Measurements from ENCODE around the gene ZNF124.
"Not testable (repeated sequence)": the region's sequence is repeated elsewhere in the genome, so short reads cannot be mapped to it uniquely, and the experiment has no call there.

ZNF124 gene

DNA sequence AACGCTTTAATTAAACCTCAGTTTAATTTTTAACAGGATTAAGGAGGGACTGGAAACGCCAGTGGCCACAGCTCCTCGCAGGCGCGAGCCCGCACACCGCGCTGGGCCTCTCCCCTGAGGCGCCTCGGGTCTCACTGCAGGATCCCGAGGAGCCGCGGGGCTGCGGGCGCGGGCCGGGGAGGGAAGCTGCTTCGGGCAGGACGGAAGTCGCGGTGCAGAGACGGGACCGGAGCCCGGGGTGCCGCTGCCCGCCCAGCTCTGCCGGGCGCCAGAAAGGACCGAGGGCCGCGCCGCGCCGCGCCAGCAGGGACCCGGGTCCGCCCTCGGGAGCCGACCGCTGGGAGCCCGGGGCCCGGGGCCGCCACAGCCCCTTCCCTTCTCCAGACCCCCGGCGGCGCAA, 377 bp downstream of the ZNF124 start:
- DNase-seq: not testable (repeated sequence)

DNA sequence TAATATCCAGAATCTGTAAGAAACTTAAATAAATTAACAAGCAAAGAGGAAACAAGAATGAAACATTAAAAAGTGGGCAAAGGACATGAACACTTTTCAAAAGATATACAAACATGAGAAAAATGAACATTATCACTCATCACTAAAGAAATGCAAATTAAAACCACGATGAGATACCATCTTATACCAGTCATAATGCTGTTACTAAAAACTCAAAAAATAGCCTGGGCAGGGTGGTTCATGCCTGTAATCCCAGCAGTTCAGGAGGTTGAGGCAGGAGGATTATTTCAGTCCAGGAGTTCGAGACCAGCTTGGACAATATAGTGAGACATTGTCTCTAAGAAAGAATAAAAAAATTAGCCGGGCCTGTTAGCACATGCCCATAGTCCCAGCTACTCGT, 6.1 kb downstream of the ZNF124 start:
- no peak for DNase-seq

DNA sequence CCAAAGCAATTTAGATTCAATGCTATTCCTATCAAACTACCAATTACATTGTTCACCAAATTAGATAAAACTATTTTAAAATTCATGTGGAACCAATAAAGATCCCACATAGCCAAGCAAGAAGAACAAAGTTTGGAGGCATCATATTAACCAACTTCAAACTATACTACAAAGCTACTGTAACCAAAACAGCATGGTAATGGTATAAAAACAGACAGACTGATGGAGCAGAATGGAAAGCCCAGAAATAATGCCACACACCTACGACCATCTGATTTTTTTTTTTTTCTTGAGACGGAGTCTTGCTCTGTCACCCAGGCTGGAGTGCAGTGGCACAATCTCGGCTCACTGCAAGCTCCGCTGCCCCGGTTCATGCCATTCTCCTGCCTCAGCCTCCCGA, 7.1 kb downstream of the ZNF124 start:
- no peak for DNase-seq

DNA sequence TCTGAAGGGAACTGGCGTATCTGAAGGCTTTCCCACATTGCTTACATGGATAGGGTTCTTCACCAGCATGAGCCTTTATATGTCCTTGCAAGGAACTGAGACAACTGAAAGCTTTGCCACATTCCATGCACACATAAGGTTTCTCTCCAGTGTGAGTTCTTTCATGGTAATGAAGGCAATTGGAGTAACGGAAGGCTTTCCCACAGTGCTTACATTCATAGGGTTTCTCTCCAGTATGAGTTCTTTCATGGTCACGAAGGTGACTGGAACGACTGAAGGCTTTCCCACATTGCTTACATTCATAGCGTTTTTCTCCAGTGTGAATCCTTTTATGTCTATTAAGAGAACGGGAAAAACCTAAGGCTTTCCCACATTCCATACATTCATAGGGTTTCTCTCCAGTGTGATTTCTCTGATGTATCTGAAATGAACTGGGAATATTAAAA, 15.0 kb downstream of the ZNF124 start:
- no peak for DNase-seq

DNA sequence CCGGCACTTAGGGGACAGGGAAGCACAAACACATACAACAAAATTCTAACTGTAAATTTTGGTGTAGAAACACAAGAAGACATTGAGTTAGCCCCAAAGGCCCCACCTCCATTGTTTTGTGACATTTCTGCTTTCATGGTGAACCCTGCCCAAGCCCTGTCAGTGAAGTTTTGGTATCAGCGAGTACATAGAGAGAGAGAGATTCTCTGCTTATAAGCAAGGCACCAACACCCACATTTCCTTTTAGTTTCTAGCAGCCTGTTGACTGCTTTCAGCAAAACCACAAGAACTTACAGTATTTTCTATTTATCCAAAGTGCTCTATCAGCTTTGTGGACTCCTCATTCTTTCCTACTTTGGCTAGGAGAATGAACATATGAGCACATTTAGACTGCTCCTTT, 24.0 kb downstream of the ZNF124 start:
- no peak for DNase-seq

DNA sequence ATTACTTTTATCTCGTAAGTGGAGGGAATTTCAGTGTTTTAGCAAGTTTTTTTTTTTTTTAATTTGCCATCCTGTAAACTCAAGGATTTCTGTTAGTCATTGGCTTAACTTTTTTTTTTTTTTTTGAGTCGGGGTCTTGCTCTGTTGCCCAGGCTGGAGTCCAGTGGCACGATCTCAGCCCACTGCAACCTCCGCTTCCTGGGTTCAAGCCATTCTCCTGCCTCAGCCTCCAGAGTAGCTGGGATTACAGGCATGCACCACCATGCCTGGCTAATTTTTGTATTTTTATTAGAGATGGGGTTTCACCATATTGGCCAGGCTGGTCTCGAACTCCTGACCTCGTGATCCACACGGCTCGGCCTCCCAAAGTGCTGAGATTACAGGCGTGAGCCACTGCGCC, 24.7 kb downstream of the ZNF124 start:
- DNase-seq: not testable (repeated sequence)

DNA sequence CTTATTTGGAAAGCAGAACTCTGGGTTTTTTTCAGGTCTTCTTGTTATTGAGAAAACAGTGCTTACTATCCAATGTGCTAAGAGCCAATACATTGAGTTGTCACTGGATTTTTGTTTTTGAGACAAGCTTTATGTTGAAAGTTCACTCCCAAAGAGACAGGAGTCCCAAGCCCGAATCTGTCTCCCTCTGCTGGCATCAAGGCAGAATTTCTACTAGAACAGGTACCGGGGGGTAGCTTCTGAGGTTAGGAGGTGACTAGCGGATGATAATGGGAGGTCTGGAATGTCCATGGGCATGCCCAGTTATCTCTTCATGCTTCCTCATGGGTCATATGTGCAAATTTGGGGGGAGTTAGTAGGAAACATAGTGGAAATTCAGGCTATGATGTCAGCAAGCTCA, 25.1 kb downstream of the ZNF124 start:
- DNase-seq: no peak

DNA sequence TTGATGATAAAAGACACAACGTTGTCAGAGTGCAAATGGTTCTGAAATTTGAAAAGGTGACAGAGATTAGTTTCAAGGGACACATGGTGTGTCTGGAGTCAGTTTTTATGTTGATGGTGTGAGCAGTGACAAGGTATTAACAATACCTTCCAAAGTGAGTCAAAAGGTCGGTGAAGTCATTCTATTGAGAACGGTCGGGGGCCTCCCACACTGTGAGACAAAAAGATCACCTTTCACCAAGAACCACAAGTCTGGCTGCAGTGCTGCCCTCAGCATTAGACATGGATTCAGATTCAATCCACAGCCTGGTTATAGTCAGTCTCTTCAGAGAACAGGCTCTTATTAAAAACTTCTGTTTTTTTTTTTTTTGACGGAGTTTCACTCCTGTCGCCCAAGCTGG, 26.5 kb downstream of the ZNF124 start:
- DNase-seq: no peak

DNA sequence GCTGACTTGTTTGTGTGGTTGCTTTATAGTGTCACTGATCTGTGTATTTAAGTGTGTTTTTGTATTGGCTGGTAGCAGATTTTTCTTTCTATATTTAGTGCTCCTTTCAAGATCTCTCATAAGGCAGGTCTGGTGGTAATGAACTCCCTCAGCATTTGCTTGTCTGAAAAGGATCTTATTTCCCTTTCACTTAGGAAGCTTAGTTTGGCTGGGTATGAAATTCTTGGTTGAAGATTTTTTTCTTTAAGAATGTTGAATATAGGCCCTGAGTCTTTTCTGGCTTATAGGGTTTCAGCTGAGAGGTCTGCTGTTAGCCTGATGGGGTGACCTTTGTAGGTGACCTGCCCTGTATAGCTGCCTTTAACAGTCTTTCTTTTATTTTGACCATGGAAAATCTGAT, 32.3 kb downstream of the ZNF124 start:
- not testable (repeated sequence) for DNase-seq

DNA sequence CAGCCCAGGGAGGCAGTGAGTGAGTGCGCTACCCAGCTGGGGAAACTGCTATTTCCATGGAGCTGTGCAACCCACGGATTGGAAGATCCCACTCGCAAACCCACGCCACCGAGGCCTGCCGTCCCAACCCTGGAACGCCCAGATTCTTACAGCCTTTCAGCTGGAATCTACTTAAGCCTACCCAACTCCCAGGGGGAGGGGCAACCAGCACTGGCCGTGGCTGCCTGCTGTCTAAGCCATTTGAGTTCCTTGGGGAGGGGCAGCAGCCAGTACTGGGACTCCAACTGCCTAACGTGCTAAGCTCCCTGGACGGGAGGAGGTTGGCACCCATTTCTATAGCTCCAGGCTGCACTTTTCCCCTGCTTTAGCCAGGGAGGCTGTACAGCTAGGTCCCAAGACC, 40.6 kb downstream of the ZNF124 start:
- no peak for DNase-seq

DNA sequence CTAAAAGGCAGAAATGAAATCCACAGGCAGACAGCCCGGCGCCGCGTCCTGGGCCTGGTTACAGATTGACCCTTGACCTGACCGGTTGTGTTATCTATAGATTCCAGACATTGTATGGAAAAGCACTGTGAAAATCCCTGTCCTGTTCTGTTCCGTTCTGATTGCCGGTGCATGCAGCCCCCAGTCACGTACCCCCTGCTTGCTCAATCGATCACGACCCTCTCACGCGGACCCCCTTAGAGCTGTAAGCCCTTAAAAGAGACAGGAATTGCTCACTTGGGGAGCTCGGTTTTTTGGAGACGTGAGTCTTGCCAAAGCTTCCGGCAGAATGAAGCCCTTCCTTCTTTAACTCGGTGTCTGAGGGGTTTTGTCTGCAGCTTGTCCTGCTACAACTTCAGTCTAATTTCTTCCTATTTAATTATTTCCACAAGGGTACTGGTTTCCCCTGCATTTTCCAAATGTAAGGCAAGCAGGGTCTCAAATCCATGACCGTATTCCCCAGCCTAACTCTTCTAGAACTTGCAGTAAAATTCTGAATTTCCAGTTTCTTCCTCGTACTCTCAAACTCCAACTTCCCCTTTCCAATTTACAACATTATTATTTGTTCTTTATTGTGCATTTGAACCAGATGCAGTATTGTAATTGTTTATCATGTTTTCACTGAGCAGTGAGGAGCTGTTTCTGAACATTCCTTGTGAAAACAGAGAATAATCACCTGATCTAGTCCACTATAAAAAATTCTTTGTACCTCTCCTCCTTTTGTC, 44.1 kb downstream of the ZNF124 start:
- DNase-seq: not testable (repeated sequence)

DNA sequence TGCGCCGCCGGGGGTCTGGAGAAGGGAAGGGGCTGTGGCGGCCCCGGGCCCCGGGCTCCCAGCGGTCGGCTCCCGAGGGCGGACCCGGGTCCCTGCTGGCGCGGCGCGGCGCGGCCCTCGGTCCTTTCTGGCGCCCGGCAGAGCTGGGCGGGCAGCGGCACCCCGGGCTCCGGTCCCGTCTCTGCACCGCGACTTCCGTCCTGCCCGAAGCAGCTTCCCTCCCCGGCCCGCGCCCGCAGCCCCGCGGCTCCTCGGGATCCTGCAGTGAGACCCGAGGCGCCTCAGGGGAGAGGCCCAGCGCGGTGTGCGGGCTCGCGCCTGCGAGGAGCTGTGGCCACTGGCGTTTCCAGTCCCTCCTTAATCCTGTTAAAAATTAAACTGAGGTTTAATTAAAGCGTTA, 45.2 kb downstream of the ZNF124 start:
- DNase-seq: not testable (repeated sequence)

DNA sequence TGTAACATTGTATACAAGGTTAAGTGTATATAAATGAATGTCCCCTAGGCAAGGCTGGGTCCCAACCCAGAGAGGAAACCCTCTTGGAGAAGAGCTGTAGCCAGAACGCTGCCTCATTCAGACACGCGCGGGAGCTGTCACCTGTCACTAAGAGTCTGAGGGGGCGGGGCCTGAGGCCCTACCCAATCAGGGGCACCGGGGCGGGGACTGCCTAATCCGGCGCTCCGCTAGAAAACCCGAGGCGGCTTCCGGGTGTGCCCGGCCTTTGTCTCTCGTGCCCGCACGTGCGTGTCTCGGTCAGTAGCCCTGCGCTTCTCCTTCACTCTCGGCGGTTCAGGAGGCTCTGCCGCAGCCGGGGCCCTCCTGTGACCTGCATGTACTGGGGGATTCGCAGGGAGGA, 45.7 kb downstream of the ZNF124 start:
- DNase-seq: not testable (repeated sequence)

DNA sequence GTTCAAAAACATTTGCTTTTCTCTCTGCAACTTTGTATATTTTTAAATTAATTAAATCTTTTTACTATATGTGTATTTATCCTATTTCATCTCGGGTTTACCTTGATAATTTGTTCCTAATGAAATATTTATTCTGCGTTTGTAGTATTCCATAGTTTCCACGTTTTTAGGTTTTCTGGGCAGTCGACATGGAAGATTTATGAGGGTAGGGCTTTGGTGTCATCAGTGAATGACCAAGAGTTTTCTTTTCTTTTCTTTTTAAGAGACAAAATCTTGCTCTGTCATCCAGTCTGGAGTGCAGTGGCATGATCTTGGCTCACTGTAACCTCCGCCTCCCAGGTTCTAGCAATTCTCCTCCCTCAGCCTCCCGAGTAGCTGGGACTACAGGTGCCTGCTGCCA, 50.4 kb downstream of the ZNF124 start:
- no peak for DNase-seq

DNA sequence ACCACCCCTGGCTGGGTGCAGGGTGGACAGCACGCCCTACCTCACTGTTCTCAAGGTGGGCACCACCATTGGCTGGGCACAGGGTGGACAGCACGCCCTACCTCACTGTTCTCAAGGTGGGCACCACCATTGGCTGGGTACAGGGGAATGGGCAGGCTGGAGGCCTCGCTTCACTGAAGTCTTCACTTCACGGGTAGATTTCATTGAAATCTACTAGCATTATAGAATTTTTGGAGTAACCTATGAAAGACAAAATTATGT, 51.5 kb downstream of the ZNF124 start:
- DNase-seq: not testable (repeated sequence)

DNA sequence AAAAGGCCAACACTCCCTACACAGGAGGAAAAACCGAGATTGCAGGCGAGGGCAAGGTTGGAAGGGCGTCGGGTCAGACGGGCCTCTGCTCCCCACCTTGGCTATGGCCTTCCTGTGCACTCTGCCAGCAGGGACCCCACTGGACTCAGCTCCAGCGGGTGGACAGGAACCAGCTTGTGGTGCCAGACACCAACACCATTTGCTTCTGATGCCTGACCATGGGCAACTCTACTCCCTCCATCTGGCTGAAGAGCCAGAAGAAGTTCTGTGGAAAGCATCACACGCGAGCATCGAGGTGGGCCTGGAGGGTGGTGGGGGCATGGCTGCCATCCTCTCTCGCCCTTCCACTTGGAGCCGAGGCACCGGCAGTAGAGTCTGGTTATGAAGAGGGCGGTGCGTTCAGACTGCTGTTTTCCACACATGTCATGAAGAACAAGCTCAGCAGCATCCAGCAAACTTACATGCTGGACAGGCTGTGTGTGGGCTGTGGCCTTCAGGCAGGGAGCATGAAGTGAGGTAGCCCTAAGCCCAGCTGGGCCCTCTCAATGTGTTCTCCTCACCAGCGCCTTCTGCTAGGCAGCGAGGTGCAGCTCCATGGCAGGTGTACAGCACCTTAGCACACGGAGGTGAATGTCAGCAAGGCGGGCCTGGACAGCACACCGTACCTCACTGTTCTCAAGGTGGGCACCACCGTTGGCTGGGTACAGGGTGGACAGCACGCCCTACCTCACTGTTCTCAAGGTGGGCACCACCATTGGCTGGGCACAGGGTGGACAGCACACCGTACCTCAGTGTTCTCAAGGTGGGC, 52.0 kb downstream of the ZNF124 start:
- DNase-seq: no peak

DNA sequence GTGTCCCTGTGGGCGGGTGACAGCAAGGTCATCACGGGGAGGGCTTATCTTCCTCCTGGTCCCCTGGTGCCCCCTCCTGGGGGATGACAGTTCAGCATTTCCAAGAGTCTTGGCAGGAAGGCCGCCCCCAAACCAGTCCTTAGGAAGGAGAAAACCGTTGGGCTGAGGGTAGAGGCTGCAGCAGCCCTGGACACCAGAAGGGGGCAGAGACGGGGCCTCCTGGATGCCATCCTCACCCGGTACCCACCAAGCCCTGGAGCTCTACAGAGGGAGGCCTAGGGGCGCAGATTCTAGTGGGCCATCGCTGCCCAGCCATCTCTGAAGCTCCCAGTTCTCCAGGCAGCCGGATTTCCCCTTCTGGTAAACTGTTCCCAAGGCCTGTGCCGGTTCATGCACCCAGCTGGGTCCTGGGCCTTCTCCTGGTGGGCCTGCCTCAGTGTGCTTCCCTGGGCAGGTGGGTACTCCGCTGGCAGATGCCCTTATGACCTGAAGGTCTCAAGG, 52.8 kb downstream of the ZNF124 start:
- no peak for DNase-seq

DNA sequence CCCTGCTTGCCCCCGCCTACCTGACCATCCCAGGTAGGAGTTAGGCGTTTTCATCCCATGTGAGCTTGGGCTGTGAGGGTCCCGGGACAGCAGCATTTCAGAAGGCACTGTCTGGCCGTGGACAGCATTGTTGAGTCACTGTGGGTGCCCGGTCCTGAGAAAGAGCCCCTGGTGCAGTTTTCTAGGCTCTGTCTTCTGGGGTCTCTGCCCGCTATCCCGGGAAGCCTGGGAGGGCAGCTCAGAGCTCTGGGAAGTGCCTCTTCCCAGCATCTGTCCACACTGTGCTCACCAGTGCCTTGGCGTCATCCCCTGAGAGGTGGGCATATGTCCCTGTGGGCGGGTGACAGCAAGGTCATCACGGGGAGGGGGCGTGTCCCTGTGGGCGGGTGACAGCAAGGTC, 56.3 kb downstream of the ZNF124 start:
- DNase-seq: no peak

DNA sequence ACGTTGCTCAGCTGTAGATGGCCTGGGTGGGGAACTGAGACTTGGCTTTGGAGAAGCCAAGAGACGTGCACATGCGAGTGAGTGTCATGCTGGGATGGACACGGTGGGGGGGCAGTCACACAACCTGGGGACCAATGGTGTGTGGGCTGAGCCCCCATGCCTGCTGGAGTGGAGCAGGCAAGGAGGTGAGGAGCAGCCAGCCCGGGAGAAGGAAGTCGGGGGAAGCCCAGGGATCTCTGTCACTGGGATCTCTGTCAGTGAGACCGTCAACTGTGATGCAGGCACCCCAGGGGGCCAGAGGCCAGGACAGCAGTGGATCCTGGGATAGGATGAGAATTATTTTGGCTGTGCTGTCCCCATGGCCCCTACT, 56.7 kb downstream of the ZNF124 start:
- no peak for DNase-seq

DNA sequence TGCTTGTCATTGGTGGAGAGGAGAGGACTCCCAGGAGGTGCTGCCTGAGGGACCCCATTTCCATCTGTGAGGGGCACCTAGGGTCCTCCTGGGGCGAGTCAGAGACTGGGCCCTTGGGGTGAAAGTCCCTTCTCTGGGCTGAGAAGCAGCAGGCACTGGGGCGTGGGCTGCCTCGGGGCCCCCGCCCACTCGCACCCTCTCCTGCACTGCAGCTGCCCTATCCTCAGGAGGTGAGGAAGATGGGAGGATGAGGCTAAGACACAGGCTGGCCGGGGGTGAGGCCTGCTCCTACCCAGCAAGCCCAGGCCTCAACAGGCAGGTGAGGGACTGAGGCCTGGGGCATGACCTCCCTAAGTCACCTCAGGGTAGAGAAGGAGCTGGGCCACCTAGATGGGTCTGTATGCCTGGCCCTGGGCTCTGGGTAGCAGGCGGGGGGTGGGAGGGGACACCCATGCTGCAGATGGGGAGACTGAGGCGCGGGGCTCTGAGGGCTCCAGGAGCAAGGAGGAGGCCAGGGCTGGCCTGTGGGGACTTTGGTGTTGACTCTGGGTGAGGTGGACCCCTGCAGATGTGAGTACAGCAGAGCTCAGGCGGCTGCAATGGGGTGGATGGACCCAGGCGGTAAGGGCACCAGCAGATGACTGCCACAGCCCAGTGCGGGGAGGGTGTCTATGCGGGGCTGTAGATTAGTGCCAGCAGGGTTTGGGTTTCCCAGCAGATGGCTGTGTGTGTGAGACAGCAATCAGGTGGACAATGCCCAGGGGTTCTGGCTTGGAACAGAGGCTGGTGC, 57.3 kb downstream of the ZNF124 start:
- DNase-seq: no peak

DNA sequence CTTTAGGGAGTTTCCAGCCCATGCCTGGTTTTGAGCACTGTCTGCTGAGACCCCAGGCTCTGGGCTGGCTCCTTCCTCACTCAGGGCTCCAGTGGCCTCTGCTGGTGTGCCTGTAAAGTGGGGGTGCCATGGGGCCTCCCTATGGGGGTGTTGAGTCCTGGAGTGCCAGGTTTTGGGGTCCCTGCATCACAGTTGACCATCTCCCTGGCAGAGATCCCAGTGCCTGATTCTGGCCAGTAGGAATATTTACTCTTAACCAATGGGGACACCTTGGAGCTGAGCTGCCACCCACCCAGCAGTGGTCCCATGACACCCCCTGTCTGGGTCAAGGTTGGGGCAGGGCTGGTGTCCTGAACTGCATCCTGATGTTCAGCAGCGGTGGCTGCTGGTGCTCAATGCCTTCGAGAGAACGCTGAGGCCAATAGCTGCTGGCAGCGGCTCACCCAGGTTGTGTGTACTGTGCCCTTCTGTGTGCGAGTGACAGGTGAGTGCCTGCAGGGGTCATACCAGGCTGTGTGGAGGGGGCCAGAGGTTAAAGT, 58.0 kb downstream of the ZNF124 start:
- DNase-seq: no peak

DNA sequence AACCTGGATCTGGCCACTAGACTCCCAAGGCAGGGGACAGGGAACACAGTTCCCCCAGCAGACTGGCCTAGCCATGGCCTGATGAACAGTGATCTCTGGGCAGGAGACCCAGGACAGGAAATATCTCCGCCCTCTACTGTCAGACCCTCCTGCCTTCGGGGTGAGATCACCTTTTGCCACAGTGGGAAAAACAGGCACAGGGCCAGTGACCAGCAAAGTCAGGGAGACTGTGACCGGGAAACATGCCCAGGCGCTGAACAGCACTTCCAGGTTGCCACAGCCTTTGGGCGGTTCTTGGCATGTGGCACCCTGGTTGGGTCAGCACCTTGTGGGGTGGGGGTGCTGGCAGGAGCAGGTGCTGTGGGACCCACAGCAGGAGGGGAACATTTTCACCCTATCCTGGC, 58.7 kb downstream of the ZNF124 start:
- no peak for DNase-seq

DNA sequence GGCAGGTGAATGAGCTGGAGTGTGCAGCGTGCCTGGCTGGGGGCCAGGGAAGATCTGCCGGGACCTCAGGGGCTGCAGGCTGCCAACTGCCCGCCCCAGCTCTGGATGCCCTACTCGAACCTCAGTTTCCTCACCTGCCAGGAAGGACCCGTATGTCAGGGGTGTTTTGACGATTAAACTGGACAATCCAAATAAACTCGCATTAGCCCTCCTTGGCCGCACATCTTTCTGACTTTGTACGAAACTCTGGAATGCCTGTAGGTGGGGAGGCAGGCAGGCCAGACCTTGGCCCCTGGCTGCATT, 59.4 kb downstream of the ZNF124 start:
- no peak for DNase-seq
